Neural cell (in vitro differentiated cells): ENCODE data around the gene AFG3L2. TPM values are rescaled to one million over a fixed set of nuclear protein-coding genes. Genes with fewer than 3 reads are reported as not detected.

ENCODE experiments used
- H2AFZ ChIP-seq: fragments of 200-600, 300-800 bp; sonication (generic), shearing (Covaris generic); 2 replicates; pipeline ENCODE4 v1.6.0; 2014; ENCODE audit warnings: low read depth, mild to moderate bottlenecking, antibody characterized with exemption, low read length, moderate library complexity
- H3F3A ChIP-seq: fragments of 200-600 bp; shearing (Covaris generic); 2 replicates; pipeline ENCODE4 v1.6.1; 2016; ENCODE audit warnings: mild to moderate bottlenecking, moderate library complexity, mixed read lengths, antibody characterized with exemption, low read length; ENCODE audit not compliant: insufficient read depth, poor library complexity, severe bottlenecking
- H3K27ac ChIP-seq: fragments of 200-600, 300-800 bp; sonication (generic), shearing (Covaris generic); 2 replicates; pipeline ENCODE4 v1.5.1; 2014; ENCODE audit warnings: mild to moderate bottlenecking, low read length, moderate library complexity
- H3K27me3 ChIP-seq: fragments of 300-800, 200-600 bp; sonication (generic), shearing (Covaris generic); 2 replicates; pipeline ENCODE4 v1.6.0; 2014; ENCODE audit warnings: mild to moderate bottlenecking, low read depth, low read length, moderate library complexity; ENCODE audit not compliant: insufficient read depth
- H3K36me3 ChIP-seq: fragments of 300-800, 200-600 bp; sonication (generic), shearing (Covaris generic); 2 replicates; pipeline ENCODE4 v1.5.1; 2014; ENCODE audit warnings: mild to moderate bottlenecking, antibody characterized with exemption, low read length, moderate library complexity; ENCODE audit not compliant: insufficient read depth
- H3K4me2 ChIP-seq: fragments of 300-800, 200-600 bp; sonication (generic), shearing (Covaris generic); 2 replicates; pipeline ENCODE4 v1.6.0; 2014; ENCODE audit warnings: mild to moderate bottlenecking, low read length
- H3K4me3 ChIP-seq: fragments of 300-800, 200-600 bp; sonication (generic), shearing (Covaris generic); 2 replicates; pipeline ENCODE4 v1.5.1; 2014; ENCODE audit warnings: mild to moderate bottlenecking, low read length, moderate library complexity
- H3K79me2 ChIP-seq: fragments of 200-600 bp; shearing (Covaris generic); replicated peaks from 2 replicates; pipeline ENCODE4 v1.6.0; 2014; ENCODE audit warnings: mild to moderate bottlenecking, low read length, moderate library complexity; ENCODE audit not compliant: insufficient read depth
- H3K9ac ChIP-seq: fragments of 300-800, 200-600 bp; sonication (generic), shearing (Covaris generic); 2 replicates; pipeline ENCODE4 v1.6.1; 2016; ENCODE audit warnings: mild to moderate bottlenecking, low read length, mixed read lengths
- H3K9me2 ChIP-seq: fragments of 200-600 bp; shearing (Covaris generic); 2 replicates; pipeline ENCODE4 v1.6.1; 2016; ENCODE audit warnings: mild to moderate bottlenecking, low read length, mixed read lengths; ENCODE audit not compliant: insufficient read depth
- H3K9me3 ChIP-seq: fragments of 200-600, 300-800 bp; sonication (generic), shearing (Covaris generic); 2 replicates; pipeline ENCODE4 v1.6.1; 2016; ENCODE audit warnings: mild to moderate bottlenecking, mixed run types, low read length, moderate library complexity, mixed read lengths
- H4K20me1 ChIP-seq: fragments of 200-600 bp; shearing (Covaris generic); 2 replicates; pipeline ENCODE4 v1.6.1; 2016; ENCODE audit warnings: mild to moderate bottlenecking, mixed run types; ENCODE audit not compliant: insufficient read depth
- EP300 ChIP-seq: fragments of 450-650 bp; conservative IDR thresholded peaks from 2 replicates; pipeline ENCODE4 v1.6.1; 2014; ENCODE audit warnings: antibody characterized with exemption, mild to moderate bottlenecking, moderate library complexity; ENCODE audit not compliant: poor library complexity, severe bottlenecking
- EZH2 ChIP-seq: fragments of 200-600, 300-800 bp; shearing (Covaris generic), sonication (generic); IDR thresholded peaks from 2 replicates; pipeline ENCODE4 v1.6.1; 2014; ENCODE audit warnings: antibody characterized with exemption, low read length, borderline replicate concordance, mild to moderate bottlenecking; ENCODE audit not compliant: insufficient read depth, poor library complexity, severe bottlenecking
- MXI1 ChIP-seq: fragments of 450-650 bp; conservative IDR thresholded peaks from 2 replicates; pipeline ENCODE4 v1.6.1; 2014; ENCODE audit warnings: antibody characterized with exemption, mild to moderate bottlenecking; ENCODE audit not compliant: poor library complexity, severe bottlenecking
- POLR2AphosphoS5 ChIP-seq: IDR thresholded peaks from 2 replicates; pipeline ENCODE4 v1.6.1; 2012
- RAD21 ChIP-seq: fragments of 450-650 bp; conservative IDR thresholded peaks from 2 replicates; pipeline ENCODE4 v1.6.1; 2014; ENCODE audit warnings: antibody characterized with exemption, mild to moderate bottlenecking, moderate library complexity
- SMC3 ChIP-seq: fragments of 450-650 bp; conservative IDR thresholded peaks from 2 replicates; pipeline ENCODE4 v1.6.1; 2014; ENCODE audit warnings: antibody characterized with exemption, mild to moderate bottlenecking, moderate library complexity; ENCODE audit not compliant: poor library complexity
- TAF1 ChIP-seq: IDR thresholded peaks from 2 replicates; pipeline ENCODE4 v1.6.1; 2012; ENCODE audit warnings: low read depth
- polyA plus RNA-seq: library from polyadenylated mRNA; depleted of rRNA; stranded (reverse); fragments of >200 nt; gene quantifications from 2 replicates; pipeline ENCODE4 v1.2.3, GENCODE V29; 2014
- TF ChIP-seq, protein P1 (sequence below): fragments of 450-650 bp; IDR thresholded peaks from 2 replicates; pipeline ENCODE4 v1.5.1; 2014; ENCODE audit warnings: antibody characterized with exemption, mild to moderate bottlenecking, moderate library complexity; ENCODE audit not compliant: poor library complexity, severe bottlenecking
- TF ChIP-seq, protein P2 (sequence below): IDR thresholded peaks from 2 replicates; pipeline ENCODE4 v1.6.1; 2012; ENCODE audit warnings: borderline replicate concordance

AFG3L2 gene
- polyA plus RNA-seq, 1 donor from 2014 or later, result 49.4 TPM

DNA sequence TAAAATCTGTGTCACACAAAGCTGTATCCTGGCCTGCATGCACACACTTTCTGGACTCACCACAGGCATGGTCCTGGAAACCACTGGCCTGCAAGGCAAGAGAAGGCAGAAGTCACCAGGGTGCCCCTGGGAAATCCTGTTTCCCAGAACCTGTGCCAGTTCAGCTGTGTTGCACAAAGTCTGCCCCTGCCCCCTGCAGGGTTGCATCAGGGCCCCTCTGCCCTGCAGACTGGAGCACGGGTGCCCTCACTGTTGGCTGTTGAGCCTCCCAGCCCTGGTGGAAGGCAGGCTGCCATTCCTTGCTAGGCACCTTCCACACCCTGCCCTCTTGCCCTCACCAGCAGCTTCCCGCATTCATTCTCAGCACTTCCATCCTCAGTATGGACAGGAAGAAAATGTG is 86.9 kb downstream of the AFG3L2 start:
- Histone ChIP-seq H2AFZ (no peak overlapping the region), H3F3A (no peaks in the 10 kb centered on the region), H3K27ac (no peak overlapping the region), H3K79me2 (no peaks in the 10 kb centered on the region), H3K9ac (no peak overlapping the region), H3K36me3 (no peaks in the 10 kb centered on the region), H3K4me3 (no peak overlapping the region), H3K27me3 (peaks cover 38% of the 10 kb centered on the region), H3K4me2 (no peak overlapping the region), H3K9me3 (no peaks in the 10 kb centered on the region), H3K9me2 (no peaks in the 10 kb centered on the region), H4K20me1 (no peaks in the 10 kb centered on the region)
- no peak for TF ChIP-seq EP300
- no peak for TF ChIP-seq EZH2
- TF ChIP-seq, protein P1, sequence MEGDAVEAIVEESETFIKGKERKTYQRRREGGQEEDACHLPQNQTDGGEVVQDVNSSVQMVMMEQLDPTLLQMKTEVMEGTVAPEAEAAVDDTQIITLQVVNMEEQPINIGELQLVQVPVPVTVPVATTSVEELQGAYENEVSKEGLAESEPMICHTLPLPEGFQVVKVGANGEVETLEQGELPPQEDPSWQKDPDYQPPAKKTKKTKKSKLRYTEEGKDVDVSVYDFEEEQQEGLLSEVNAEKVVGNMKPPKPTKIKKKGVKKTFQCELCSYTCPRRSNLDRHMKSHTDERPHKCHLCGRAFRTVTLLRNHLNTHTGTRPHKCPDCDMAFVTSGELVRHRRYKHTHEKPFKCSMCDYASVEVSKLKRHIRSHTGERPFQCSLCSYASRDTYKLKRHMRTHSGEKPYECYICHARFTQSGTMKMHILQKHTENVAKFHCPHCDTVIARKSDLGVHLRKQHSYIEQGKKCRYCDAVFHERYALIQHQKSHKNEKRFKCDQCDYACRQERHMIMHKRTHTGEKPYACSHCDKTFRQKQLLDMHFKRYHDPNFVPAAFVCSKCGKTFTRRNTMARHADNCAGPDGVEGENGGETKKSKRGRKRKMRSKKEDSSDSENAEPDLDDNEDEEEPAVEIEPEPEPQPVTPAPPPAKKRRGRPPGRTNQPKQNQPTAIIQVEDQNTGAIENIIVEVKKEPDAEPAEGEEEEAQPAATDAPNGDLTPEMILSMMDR, result no peak
- TF ChIP-seq SMC3, result no peak
- TF ChIP-seq MXI1, result no peak

DNA sequence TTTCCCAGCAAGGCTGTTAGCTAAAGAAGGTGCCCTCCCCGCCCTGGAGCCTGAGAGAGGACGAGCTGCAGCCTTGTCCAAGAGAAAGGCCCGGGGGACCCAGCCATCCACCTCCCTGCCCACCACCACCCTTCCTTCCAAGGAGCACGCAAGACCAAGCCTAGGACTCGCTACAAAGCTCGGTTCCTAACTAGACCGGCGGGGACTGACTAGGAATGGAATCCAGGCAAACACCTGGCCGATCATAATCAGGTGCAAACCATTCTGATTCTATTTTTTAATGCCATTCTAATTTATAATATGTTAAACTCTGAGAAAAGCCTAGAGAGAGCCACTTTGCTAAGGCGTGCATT is 88.6 kb downstream of the AFG3L2 start:
- Histone ChIP-seq H4K20me1 (no peaks in the 10 kb centered on the region), H3K27me3 (peaks cover 38% of the 10 kb centered on the region), H3K4me2 (no peak overlapping the region), H3K9me3 (no peaks in the 10 kb centered on the region), H3K9ac (no peak overlapping the region), H3K27ac (no peak overlapping the region), H3K4me3 (peak overlapping the region; percentile 61), H3K79me2 (no peaks in the 10 kb centered on the region), H3K9me2 (no peaks in the 10 kb centered on the region), H2AFZ (no peak overlapping the region), H3F3A (no peaks in the 10 kb centered on the region), H3K36me3 (no peaks in the 10 kb centered on the region)
- TF ChIP-seq RAD21 (no peak), SMC3 (no peak), POLR2AphosphoS5 (no peak), EZH2 (no peak), TAF1 (no peak)
- TF ChIP-seq, protein P2, sequence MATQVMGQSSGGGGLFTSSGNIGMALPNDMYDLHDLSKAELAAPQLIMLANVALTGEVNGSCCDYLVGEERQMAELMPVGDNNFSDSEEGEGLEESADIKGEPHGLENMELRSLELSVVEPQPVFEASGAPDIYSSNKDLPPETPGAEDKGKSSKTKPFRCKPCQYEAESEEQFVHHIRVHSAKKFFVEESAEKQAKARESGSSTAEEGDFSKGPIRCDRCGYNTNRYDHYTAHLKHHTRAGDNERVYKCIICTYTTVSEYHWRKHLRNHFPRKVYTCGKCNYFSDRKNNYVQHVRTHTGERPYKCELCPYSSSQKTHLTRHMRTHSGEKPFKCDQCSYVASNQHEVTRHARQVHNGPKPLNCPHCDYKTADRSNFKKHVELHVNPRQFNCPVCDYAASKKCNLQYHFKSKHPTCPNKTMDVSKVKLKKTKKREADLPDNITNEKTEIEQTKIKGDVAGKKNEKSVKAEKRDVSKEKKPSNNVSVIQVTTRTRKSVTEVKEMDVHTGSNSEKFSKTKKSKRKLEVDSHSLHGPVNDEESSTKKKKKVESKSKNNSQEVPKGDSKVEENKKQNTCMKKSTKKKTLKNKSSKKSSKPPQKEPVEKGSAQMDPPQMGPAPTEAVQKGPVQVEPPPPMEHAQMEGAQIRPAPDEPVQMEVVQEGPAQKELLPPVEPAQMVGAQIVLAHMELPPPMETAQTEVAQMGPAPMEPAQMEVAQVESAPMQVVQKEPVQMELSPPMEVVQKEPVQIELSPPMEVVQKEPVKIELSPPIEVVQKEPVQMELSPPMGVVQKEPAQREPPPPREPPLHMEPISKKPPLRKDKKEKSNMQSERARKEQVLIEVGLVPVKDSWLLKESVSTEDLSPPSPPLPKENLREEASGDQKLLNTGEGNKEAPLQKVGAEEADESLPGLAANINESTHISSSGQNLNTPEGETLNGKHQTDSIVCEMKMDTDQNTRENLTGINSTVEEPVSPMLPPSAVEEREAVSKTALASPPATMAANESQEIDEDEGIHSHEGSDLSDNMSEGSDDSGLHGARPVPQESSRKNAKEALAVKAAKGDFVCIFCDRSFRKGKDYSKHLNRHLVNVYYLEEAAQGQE, result no peak
